GM13976 (cell line): ENCODE data around the gene NOL4L.

ENCODE experiments used
- DNase-seq: peaks from one replicate; pipeline ENCODE4 v3.0.0; 2012; ENCODE audit warnings: low spot score
- in situ Hi-C: fragments of 300-500 bp; cut with MboI; formaldehyde crosslinking; loops from one replicate; pipeline ENCODE4 v1.12.0; 2022; ENCODE audit warnings: low sequenced_read_pairs, mixed read lengths, inconsistent platforms; ENCODE audit not compliant: unreplicated experiment
- TF ChIP-seq, protein P1 (sequence below): IDR thresholded peaks from 2 replicates; pipeline ENCODE4 v1.5.1; 2012; ENCODE audit warnings: borderline replicate concordance, mild to moderate bottlenecking; ENCODE audit not compliant: insufficient read depth; ENCODE audit errors: extremely low read depth, missing control alignments, control extremely low read depth

The NOL4L gene

DNA sequence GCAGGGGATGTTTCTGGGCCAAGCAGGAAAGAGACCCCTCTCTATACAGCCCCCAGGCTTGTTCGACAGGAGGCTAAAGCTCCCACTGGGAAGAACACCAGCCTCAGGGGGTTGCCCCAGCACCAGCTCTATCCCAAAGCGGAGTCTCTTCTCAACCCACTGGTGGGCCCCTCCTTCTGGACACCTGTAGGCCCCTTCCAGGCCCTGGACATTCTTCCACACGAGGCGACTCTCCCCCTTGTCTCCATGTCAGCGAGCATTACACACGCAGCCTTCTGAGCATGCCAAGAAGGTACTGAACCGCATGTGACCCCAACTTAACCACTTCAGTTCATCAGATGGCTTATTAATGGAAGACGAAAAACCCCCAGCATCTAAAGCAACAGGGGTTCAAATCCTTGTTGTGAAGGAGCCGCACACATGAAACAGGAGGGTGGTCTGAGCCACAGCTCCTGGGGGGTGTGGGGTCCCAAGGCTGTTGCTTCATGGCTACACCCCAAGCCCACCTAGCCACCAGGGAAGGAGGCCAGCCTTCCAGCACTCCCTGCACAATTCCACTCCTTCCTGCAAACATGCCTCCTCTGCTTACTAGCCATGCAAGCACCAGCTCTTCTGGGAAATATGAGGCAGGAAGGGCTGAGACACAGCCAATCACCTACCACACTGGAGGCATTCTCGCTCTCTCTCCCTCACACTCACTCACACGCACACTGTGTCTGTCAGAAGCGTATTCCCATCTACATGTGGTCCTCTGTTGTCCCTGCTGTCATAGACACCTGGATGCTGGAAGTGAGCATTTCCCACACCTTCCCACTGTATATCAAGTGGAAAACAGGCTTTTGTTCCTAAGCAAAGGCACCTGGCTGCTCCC lies 104.5 kb downstream of the NOL4L start:
- in situ Hi-C loops, result no loop called here
- TF ChIP-seq, protein P1, sequence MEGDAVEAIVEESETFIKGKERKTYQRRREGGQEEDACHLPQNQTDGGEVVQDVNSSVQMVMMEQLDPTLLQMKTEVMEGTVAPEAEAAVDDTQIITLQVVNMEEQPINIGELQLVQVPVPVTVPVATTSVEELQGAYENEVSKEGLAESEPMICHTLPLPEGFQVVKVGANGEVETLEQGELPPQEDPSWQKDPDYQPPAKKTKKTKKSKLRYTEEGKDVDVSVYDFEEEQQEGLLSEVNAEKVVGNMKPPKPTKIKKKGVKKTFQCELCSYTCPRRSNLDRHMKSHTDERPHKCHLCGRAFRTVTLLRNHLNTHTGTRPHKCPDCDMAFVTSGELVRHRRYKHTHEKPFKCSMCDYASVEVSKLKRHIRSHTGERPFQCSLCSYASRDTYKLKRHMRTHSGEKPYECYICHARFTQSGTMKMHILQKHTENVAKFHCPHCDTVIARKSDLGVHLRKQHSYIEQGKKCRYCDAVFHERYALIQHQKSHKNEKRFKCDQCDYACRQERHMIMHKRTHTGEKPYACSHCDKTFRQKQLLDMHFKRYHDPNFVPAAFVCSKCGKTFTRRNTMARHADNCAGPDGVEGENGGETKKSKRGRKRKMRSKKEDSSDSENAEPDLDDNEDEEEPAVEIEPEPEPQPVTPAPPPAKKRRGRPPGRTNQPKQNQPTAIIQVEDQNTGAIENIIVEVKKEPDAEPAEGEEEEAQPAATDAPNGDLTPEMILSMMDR, result no peak
- no peak for DNase-seq

DNA sequence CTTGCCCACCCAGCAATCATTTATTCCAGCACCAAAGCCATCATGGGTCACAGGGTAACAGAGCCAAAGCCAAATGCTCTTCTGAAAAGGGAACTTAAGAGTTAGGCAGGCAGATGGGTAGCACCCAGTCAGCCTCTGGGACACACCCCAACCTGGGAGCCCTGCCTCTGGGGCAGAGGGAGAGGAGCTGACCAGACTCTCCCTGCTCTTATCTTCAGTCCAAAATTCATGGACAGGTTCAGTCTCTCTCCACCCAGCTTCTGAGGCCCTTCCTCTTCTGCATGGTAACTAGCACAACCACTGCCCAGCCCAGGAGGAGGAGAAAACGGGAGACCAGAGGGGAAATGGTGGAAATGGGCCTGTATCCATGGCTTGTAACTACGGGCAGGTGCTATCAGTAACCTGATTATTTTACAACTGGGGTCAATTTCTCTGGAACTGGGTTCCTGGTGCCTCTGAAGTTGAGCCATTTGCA lies 105.4 kb downstream of the NOL4L start:
- TF ChIP-seq, protein P1, result no peak
- in situ Hi-C loops, result no loop called here
- no peak for DNase-seq

DNA sequence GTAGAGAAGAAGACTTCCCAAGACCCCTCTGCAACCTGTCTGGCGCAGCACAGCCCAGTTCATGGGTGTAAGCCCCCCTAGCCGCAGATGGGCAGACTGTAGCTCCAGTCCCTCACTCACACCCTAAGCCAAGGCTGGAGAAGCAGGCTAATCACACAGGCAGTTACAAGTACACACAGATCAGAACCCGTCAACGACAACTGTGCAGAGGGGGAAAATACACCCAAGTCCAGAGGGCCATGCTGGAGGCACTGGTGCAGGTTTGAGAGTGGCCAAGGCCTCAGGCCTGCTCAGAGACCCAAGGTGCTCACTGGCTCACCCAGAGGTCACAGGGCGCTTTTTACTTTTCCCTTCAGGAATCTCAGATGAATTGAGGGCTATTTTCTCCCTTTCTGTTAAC lies 106.1 kb downstream of the NOL4L start:
- TF ChIP-seq, protein P1, result no peak
- DNase-seq, result no peak
- in situ Hi-C loops, result no loop called here

DNA sequence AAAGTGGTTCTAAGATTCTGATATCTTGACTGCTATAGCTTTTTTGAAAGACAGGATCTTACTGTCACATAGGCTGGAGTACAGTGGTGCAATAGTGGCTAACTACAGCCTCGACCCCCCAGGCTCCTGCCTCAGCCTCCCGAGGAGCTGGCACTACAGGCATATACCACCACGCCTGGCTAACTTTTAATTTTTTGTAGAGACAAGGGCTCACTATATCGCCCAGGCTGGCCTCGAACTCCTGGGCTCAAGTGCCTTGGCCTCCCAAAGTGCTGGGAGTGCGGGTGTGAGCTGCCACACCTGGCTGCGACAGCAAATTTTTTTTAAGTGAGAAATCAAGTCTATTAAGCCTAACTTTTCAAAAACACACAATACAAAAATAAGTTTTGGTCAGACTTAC lies 106.6 kb downstream of the NOL4L start:
- TF ChIP-seq, protein P1, result no peak
- in situ Hi-C loops, result no loop called here
- DNase-seq, result no peak

DNA sequence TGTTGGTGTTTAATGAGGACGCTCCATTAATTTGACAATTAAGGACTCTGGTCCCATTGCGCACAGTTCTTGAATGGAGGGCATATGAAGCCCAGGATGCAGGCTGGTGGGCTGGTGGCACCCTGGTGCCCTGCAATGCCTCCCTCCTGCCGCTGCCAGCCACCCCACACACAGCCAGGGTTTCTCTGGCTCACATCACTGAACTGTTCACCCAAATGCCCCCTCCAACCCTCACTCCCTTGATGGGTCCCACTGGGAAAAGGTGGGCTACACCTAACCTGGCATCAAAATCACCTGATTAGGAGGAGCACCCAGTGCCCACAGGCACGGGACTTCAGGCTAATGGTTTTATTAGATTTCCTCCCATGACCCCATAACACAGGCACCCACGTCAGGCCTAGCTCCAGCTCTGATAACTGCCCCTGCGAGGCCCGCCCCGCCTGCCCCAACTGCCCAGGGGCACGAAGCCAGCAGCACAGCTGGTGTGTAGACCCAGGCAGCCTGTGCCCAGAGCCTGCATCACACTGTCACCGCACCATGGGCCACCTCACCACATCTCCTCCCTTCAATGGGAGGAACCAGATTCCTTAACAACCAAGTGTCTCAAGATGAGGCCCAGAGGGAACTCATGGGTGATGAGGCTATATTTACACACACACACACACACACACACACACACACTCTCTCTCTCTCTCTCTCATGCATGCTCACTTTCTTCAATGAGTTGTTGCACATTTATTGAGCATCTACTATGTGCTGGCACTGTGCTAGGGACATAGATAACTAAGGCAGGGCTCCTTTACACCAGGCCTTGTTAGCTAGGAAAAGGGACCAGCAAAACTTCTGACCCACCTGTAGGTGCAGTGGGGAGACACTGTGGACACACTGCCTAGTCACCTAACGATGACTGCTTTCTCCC lies 107.3 kb downstream of the NOL4L start:
- TF ChIP-seq, protein P1, result no peak
- in situ Hi-C loops, result no loop called here
- no peak for DNase-seq
